NCI-H2196 (cell line): ENCODE results near the gene TLE3.

Experiments used
- DNase-seq: peaks from one replicate; lab custom pipeline; 2025; ENCODE audit not compliant: unreplicated experiment; lab: John Stamatoyannopoulos, UW

Gene TLE3

DNA sequence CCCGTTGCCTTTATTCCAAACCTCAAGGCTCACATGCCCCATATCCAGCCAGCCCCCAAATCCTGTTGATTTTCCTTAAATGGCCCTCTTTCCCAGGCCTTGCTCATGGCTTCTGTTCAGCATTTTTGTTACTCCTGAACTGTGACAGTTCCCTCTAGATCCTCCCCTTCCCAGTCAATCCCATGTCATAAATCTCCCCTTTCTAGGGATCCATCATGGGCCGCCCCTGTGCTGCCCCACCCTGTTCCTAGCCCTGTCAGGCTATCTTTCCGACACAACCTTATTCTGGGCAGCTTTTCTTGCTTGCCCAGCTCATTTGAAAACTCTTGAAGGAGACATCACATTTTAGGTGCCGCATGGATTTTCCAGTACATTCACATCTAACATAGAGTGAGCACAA is 84.8 kb downstream of the TLE3 start:
- no peak for DNase-seq

DNA sequence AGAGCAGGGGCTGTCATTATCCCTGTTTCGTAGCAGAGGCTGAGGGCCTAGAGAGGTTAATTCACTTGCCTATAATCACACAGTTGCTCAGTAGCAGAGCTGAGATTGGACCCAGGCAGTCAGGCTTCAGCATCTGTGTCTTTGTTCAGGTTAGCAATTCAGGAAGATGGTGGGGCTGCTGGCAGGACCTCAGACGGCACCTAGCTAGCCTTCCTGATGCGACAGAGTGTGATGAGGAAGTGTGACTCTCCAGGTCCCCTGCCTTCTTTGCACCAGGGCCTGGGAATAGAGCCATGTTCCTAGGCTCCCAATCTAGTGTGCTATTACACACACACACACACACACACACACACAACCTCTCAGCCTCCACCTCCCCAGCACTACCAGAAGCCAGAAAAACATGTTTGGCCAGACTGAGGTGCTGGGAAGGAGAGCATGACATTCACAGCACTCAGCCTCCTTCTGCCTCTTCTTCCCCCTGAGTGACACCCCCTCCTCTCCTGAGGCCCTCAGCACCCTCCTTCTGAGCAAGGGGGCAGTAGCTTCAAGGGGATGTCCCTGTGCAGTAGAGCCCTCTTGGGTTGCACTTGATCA is 88.9 kb downstream of the TLE3 start:
- no peak for DNase-seq

DNA sequence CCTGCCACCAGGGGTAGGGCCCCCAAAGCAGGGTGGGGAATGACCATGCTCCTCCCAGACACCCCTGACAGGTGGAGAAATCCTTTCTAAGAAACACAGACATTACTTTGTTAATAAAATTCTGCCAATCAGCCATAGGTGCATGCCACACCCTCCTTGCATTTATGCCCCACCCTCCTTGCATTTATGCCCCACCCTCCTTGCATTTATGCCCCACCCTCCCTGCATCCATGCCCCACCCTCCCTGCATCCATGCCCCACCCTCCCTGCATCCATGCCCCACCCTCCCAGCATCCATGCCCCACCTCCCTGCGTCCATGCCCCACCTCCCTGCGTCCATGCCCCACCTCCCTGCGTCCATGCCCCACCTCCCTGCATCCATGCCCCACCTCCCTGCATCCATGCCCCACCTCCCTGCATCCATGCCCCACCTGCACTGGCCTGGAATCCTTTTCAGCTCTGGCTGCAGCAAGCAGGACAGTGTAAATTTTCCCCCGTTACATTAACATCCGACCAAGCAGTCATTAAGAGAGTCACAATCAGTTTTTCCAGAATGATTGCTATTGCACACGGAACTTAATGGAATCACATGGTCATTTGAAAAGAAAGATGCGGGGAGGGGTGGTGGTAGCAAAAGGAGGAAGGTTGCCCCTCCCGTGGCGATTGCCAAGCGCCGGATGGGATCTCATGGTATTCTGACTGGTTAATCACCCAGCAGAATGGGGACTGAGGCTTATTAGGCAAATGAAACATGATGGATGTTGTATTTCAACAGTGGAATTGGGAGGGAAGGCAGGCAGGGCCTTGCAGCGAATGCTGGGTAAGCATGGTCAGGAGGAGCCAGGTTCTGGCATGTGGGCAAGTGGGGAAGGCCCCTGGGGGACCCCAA is 91.2 kb downstream of the TLE3 start:
- no peak for DNase-seq

- no peak for DNase-seq
These were observed 92.9 kb downstream of the TLE3 start for GRCh38 chr15:70004826-70005225.

- DNase-seq, result no peak
These were observed 94.8 kb downstream of the TLE3 start for GRCh38 chr15:70002897-70003296.

DNA sequence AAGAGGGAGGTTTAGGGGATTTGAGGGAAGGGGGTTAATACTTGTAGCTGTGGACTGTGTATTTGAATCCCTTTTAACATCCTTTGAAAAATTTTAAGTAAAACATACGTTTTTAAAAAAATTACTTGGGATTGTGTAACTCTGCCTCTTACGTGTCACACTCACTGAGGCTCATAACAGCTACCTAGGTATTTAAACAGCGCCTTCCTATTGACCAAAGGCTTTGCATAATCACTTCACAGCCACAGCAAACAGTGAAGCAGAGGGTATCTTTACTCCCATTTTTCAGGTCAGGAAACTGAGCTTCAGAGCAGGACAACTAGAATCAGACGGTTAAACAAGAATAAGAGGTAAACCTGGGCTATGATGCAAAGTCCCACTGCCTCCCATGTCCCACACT is 95.9 kb downstream of the TLE3 start:
- DNase-seq, result no peak

- DNase-seq, result no peak
These were observed 98.2 kb downstream of the TLE3 start for GRCh38 chr15:69999392-70000085.

DNA sequence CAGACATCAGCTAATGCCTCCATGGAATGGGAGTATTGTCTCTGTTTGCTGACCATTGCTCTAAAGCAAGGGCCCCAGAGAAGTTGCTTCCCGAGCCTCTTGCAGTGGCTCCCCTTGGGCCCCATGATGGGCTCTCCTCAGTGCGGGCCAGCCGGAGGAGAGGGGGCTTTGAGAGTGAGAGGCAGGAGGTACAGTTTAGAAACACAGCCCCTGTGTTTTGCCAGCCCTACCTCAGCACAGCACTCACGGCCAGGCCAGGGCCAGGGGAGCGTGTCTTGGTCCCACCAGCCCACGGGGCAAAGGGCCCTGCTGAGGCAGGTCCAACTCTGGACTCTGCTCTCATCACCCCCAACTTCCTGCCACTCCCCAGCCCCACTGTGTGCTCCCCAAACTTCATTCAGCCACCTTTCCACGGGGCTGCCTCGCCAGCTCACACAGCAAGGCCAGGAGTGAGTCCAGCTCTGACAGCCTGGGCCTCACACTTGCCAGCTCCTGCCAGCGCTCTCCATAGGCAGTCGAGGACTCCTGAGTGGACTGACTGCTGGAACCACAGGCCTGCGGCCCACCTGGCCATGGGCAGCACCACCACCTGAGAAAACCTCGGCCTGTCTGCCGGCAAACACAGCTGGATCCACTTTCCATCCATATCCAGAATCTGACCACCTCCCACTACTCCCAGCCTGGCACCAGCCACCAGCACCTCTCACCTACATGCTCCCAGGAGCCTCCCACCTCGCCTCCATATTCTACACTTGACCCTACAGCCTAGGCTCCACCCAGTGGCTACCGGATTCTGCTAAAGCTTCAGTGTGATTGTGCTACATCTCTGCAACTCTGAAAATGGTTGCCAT is 99.0 kb downstream of the TLE3 start:
- DNase-seq, result no peak

GRCh38 chr15:69997813-69998212 is 99.9 kb downstream of the TLE3 start:
- DNase-seq, result peak; percentile 90
